Astrocyte (in vitro differentiated cells and primary cell): ENCODE data around the gene PLEKHG1. TPM values are rescaled to one million over a fixed set of nuclear protein-coding genes. Genes with fewer than 3 reads are reported as not detected.

Experiments used
- DNase-seq: peaks from one replicate; pipeline ENCODE4 v3.0.0-alpha.2; 2010; ENCODE audit warnings: low read depth
- FAIRE-seq: peaks from 2 replicates; lab custom pipeline; 2011; peaks lifted over from hg19 to GRCh38; lab: Jason Lieb, UNC
- H2AFZ ChIP-seq: 2 replicates; pipeline ENCODE4 v1.6.0; 2012; ENCODE audit warnings: low read depth, low read length, inconsistent platforms
- H3K27ac ChIP-seq: 2 replicates; pipeline ENCODE4 v1.5.1; 2011; ENCODE audit warnings: low read depth, low read length, inconsistent platforms
- H3K27me3 ChIP-seq: 2 replicates; pipeline ENCODE4 v1.6.0; 2011; ENCODE audit warnings: low read length, inconsistent platforms; ENCODE audit not compliant: insufficient read depth
- H3K36me3 ChIP-seq: 2 replicates; pipeline ENCODE4 v1.5.1; 2011; ENCODE audit warnings: low read length, inconsistent platforms; ENCODE audit not compliant: insufficient read depth
- H3K4me1 ChIP-seq: 2 replicates; pipeline ENCODE4 v1.5.1; 2011; ENCODE audit warnings: low read length, inconsistent platforms; ENCODE audit not compliant: insufficient read depth
- H3K4me2 ChIP-seq: 2 replicates; pipeline ENCODE4 v1.6.0; 2012; ENCODE audit warnings: low read length, inconsistent platforms
- H3K4me3 ChIP-seq: 2 replicates; pipeline ENCODE4 v1.5.1; 2011; ENCODE audit warnings: low read depth, mild to moderate bottlenecking, low read length, inconsistent platforms; ENCODE audit not compliant: insufficient read depth
- H3K79me2 ChIP-seq: 2 replicates; pipeline ENCODE4 v1.6.0; 2012; ENCODE audit warnings: mild to moderate bottlenecking, low read length, inconsistent platforms; ENCODE audit not compliant: insufficient read depth
- H3K9ac ChIP-seq: 2 replicates; pipeline ENCODE4 v1.6.0; 2012; ENCODE audit warnings: mild to moderate bottlenecking, low read length, inconsistent platforms
- H3K9me3 ChIP-seq: 2 replicates; pipeline ENCODE4 v1.5.1; 2012; ENCODE audit warnings: low read depth, mild to moderate bottlenecking, low read length, inconsistent platforms; ENCODE audit not compliant: insufficient read depth
- H4K20me1 ChIP-seq: 2 replicates; pipeline ENCODE4 v1.6.0; 2012; ENCODE audit warnings: low read length, inconsistent platforms; ENCODE audit not compliant: insufficient read depth
- H3K27ac Mint-ChIP-seq: one replicate; pipeline ENCODE4 v1.8.0; 2021; ENCODE audit warnings: mild to moderate bottlenecking, mixed read lengths; ENCODE audit not compliant: unreplicated experiment
- H3K27me3 Mint-ChIP-seq: one replicate; pipeline ENCODE4 v1.8.0; 2021; ENCODE audit warnings: low read depth, mixed read lengths; ENCODE audit not compliant: unreplicated experiment
- H3K36me3 Mint-ChIP-seq: one replicate; pipeline ENCODE4 v1.8.0; 2021; ENCODE audit warnings: low read depth, mixed read lengths; ENCODE audit not compliant: unreplicated experiment
- H3K4me1 Mint-ChIP-seq: one replicate; pipeline ENCODE4 v1.8.0; 2021; ENCODE audit warnings: low read depth, mixed read lengths; ENCODE audit not compliant: unreplicated experiment
- H3K4me3 Mint-ChIP-seq: one replicate; pipeline ENCODE4 v1.8.0; 2021; ENCODE audit warnings: mild to moderate bottlenecking, moderate library complexity, mixed read lengths; ENCODE audit not compliant: unreplicated experiment
- H3K9me3 Mint-ChIP-seq: one replicate; pipeline ENCODE4 v1.8.0; 2021; ENCODE audit warnings: mild to moderate bottlenecking, mixed read lengths; ENCODE audit not compliant: unreplicated experiment
- EZH2 ChIP-seq: IDR thresholded peaks from 2 replicates; pipeline ENCODE4 v1.6.1; 2012; ENCODE audit warnings: mild to moderate bottlenecking, low read length, inconsistent platforms; ENCODE audit not compliant: insufficient read depth
- total RNA-seq: library from RNA; stranded (reverse); gene quantifications from 2 replicates; pipeline ENCODE4 v1.2.1, GENCODE V29; 2021
- TF ChIP-seq, protein P1 (sequence below): IDR thresholded peaks from 2 replicates; pipeline ENCODE4 v1.5.1; 2011; ENCODE audit warnings: low read depth, mild to moderate bottlenecking, inconsistent platforms, low read length, moderate library complexity; ENCODE audit not compliant: insufficient read depth

The PLEKHG1 gene
- total RNA-seq, 1 donor from 2014 or later, result 12.1 TPM

DNA sequence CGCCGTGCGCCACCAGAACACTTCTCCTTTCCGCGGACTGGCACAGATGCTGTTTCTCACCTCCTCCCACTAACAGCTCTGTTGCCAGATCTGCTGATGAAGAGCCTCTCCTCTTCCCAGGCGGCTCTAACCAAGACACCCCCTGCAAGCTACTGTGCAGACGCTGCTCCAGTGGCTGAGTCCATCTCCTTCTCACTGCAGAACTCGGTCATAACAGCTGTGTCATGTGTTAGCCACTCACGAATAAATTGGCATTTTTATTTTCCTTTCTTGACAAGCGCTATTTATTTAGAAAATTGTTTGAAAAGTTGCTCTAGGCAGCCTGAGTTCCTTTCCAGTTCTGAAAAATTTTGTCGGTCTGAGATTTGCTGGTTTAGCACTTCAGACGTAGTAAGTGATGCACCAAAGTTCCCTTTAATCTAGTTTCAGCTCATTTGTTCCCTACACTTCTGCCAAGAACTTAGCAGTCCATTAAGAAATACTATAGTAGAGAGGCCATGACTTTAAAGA is 12.8 kb upstream of the PLEKHG1 start:
- Mint-ChIP-seq H3K4me3 (no peak overlapping the region), H3K4me1 (peaks cover 5% of the 10 kb centered on the region), H3K27ac (no peak overlapping the region), H3K9me3 (peaks cover 4% of the 10 kb centered on the region), H3K36me3 (no peaks in the 10 kb centered on the region), H3K27me3 (peaks cover 12% of the 10 kb centered on the region)
- Histone ChIP-seq H4K20me1 (no peaks in the 10 kb centered on the region), H3K4me2 (no peak overlapping the region), H2AFZ (no peak overlapping the region), H3K9me3 (no peaks in the 10 kb centered on the region), H3K4me1 (no peaks in the 10 kb centered on the region), H3K9ac (no peak overlapping the region), H3K4me3 (no peak overlapping the region), H3K36me3 (no peaks in the 10 kb centered on the region), H3K27ac (no peak overlapping the region), H3K27me3 (peaks cover 7% of the 10 kb centered on the region), H3K79me2 (no peaks in the 10 kb centered on the region)
- TF ChIP-seq EZH2, result no peak
- TF ChIP-seq, protein P1, sequence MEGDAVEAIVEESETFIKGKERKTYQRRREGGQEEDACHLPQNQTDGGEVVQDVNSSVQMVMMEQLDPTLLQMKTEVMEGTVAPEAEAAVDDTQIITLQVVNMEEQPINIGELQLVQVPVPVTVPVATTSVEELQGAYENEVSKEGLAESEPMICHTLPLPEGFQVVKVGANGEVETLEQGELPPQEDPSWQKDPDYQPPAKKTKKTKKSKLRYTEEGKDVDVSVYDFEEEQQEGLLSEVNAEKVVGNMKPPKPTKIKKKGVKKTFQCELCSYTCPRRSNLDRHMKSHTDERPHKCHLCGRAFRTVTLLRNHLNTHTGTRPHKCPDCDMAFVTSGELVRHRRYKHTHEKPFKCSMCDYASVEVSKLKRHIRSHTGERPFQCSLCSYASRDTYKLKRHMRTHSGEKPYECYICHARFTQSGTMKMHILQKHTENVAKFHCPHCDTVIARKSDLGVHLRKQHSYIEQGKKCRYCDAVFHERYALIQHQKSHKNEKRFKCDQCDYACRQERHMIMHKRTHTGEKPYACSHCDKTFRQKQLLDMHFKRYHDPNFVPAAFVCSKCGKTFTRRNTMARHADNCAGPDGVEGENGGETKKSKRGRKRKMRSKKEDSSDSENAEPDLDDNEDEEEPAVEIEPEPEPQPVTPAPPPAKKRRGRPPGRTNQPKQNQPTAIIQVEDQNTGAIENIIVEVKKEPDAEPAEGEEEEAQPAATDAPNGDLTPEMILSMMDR, result no peak
- FAIRE-seq, result no peak
- DNase-seq, result no peak

DNA sequence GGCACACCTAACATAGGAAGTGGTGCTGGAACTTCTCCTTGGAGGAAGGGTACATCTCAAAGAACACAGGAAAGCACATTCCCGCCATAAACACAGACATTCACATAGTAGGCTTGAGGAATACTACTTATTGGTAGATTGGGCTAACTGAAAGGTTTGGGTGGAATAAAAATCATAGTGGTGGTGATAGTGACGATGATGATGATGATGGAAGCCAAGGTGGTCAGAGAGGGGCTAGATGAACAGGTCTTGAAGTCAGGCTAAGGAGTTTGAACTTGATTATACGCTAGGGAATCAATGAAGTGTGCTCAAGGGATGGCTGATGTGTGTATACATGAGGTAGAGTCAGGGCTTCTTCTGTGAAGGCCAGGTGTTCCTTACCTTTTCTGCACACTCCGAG is 12.0 kb upstream of the PLEKHG1 start:
- Mint-ChIP-seq H3K4me1 (peaks cover under 1% of the 10 kb centered on the region), H3K9me3 (peaks cover 4% of the 10 kb centered on the region)
- no peak for FAIRE-seq

More for the DNA sequence above, 12.0 kb upstream of the PLEKHG1 start:
- H3K4me2 ChIP-seq, result no peak overlapping the region
- H3K9ac ChIP-seq, result no peak overlapping the region
- Mint-ChIP-seq H3K4me3 (no peak overlapping the region), H3K27me3 (peaks cover 19% of the 10 kb centered on the region), H3K27ac (no peak overlapping the region), H3K36me3 (no peaks in the 10 kb centered on the region)
- TF ChIP-seq, protein P1, result no peak
- no peak for TF ChIP-seq EZH2
- no peaks in the 10 kb centered on the region for H3K79me2 ChIP-seq
- no peak overlapping the region for H3K27ac ChIP-seq
- H3K4me1 ChIP-seq, result no peaks in the 10 kb centered on the region
- no peak for DNase-seq
- H3K4me3 ChIP-seq, result no peak overlapping the region
- H3K27me3 ChIP-seq, result peaks cover 7% of the 10 kb centered on the region
- no peak overlapping the region for H2AFZ ChIP-seq
- H3K9me3 ChIP-seq, result no peaks in the 10 kb centered on the region
- no peaks in the 10 kb centered on the region for H4K20me1 ChIP-seq
- no peaks in the 10 kb centered on the region for H3K36me3 ChIP-seq
